GM12878 (cell line): ENCODE results near the gene MAGI1. TPM values are rescaled to one million over a fixed set of nuclear protein-coding genes. Genes with fewer than 3 reads are reported as not detected.

Experiments used
- ATAC-seq: fragments of 200-7000 bp; cut with Tn5 transposase; 3 replicates; pipeline ENCODE4 v1.9.1; 2020; ENCODE audit warnings: mild to moderate bottlenecking, moderate library complexity
- BruUV-seq: library from RNA; stranded (reverse); fragments of 400-500 nt; replicated peaks from 2 replicates; lab custom pipeline; 2021; lab: Mats Ljungman, UMichigan
- CTCF ChIA-PET: fragments of 300-600 bp; sonication (Branson Sonifier 250); formaldehyde crosslinking; extraction: SDS; loops from one replicate; lab custom pipeline; 2021; ENCODE audit warnings: inconsistent platforms; lab: Yijun Ruan, JAX
- POLR2A ChIA-PET: fragments of 350-600 bp; formaldehyde crosslinking; extraction: SDS; loops from one replicate; lab custom pipeline; 2021; ENCODE audit warnings: inconsistent platforms; lab: Charles Lee
- RAD21 ChIA-PET: fragments of 300-600 bp; sonication (Branson Sonifier 250); formaldehyde crosslinking; loops from one replicate; lab custom pipeline; 2023; ENCODE audit warnings: antibody characterized with exemption; ENCODE audit not compliant: unreplicated experiment; lab: Charles Lee
- SMC1A ChIA-PET: fragments of 300-600 bp; sonication (Branson Sonifier 250); formaldehyde crosslinking; loops from one replicate; lab custom pipeline; 2023; ENCODE audit not compliant: unreplicated experiment, uncharacterized antibody; lab: Charles Lee
- DNase-seq: peaks from one replicate; pipeline ENCODE4 v3.0.0-alpha.2; 2011; ENCODE audit warnings: low read depth, low spot score
- FAIRE-seq: peaks from 3 replicates; lab custom pipeline; 2011; peaks lifted over from hg19 to GRCh38; lab: Jason Lieb, UNC
- H2AFZ ChIP-seq: 2 replicates; pipeline ENCODE4 v1.6.0; 2011; ENCODE audit warnings: low read depth, low read length, control low read depth; ENCODE audit not compliant: control insufficient read depth
- H3K27ac ChIP-seq: 2 replicates; pipeline ENCODE4 v1.5.1; 2011; ENCODE audit warnings: control low read depth; ENCODE audit not compliant: control insufficient read depth, insufficient read depth
- H3K27me3 ChIP-seq, 2 experiments: replicated peaks in 1 of 2; 2 replicates each; pipeline versions ENCODE4 v1.6.0 to v1.6.1; 2011; ENCODE audit warnings: low read length in 1 of 2; ENCODE audit not compliant: control insufficient read depth in 2 of 2, insufficient read depth in 2 of 2
- H3K36me3 ChIP-seq, 2 experiments: 2 replicates each; pipeline ENCODE4 v1.5.1; 2011; ENCODE audit warnings: low read length in 1 of 2; ENCODE audit not compliant: control insufficient read depth in 2 of 2, insufficient read depth in 2 of 2
- H3K4me1 ChIP-seq: 2 replicates; pipeline ENCODE4 v1.6.1; 2011; ENCODE audit warnings: mild to moderate bottlenecking, low read length, moderate library complexity, mixed read lengths; ENCODE audit not compliant: control insufficient read depth, insufficient read depth
- H3K4me2 ChIP-seq: 2 replicates; pipeline ENCODE4 v1.6.0; 2011; ENCODE audit warnings: control low read depth; ENCODE audit not compliant: control insufficient read depth, insufficient read depth
- H3K4me3 ChIP-seq: fragments of 200-600 bp; sonication (generic); 2 replicates; pipeline ENCODE4 v1.5.1; 2016
- H3K79me2 ChIP-seq: 2 replicates; pipeline ENCODE4 v1.6.0; 2011; ENCODE audit warnings: low read length; ENCODE audit not compliant: control insufficient read depth, insufficient read depth
- H3K9ac ChIP-seq: 2 replicates; pipeline ENCODE4 v1.8.0; 2011; ENCODE audit warnings: low read length, control low read depth, mixed read lengths; ENCODE audit not compliant: control insufficient read depth, insufficient read depth
- H3K9me3 ChIP-seq: replicated peaks from 3 replicates; pipeline ENCODE4 v1.5.1; 2011; ENCODE audit warnings: mild to moderate bottlenecking, low read length; ENCODE audit not compliant: control insufficient read depth, insufficient read depth
- H4K20me1 ChIP-seq: 2 replicates; pipeline ENCODE4 v1.6.0; 2011; ENCODE audit not compliant: control insufficient read depth, insufficient read depth
- BACH1 ChIP-seq: fragments of 450-650 bp; IDR thresholded peaks from 2 replicates; pipeline ENCODE4 v1.6.1; 2017; ENCODE audit warnings: mild to moderate bottlenecking, borderline replicate concordance
- CBFB ChIP-seq: IDR thresholded peaks from 2 replicates; pipeline ENCODE4 v1.6.1; 2016; ENCODE audit warnings: antibody characterized with exemption, low read depth
- E2F4 ChIP-seq: IDR thresholded peaks from 2 replicates; pipeline ENCODE4 v1.6.1; 2012; ENCODE audit warnings: low read depth, low read length, improper control_type of control experiment
- HDAC6 ChIP-seq: fragments of 200-600 bp; sonication (generic); IDR thresholded peaks from one replicate; pipeline ENCODE4 v1.8.0; 2017; ENCODE audit warnings: antibody characterized with exemption; ENCODE audit not compliant: unreplicated experiment
- IKZF2 ChIP-seq, 2 experiments: fragments of 450-650 bp; IDR thresholded peaks; 2 replicates each; pipeline ENCODE4 v1.6.1; 2017; ENCODE audit warnings: mild to moderate bottlenecking in 2 of 2, moderate library complexity in 2 of 2
- IRF5 ChIP-seq: fragments of 450-650 bp; IDR thresholded peaks from 2 replicates; pipeline ENCODE4 v1.6.1; 2017; ENCODE audit warnings: borderline replicate concordance
- KLF5 ChIP-seq: fragments of 450-650 bp; IDR thresholded peaks from 2 replicates; pipeline ENCODE4 v1.6.1; 2014; ENCODE audit warnings: mild to moderate bottlenecking; ENCODE audit not compliant: partially characterized antibody
- MEF2A ChIP-seq: IDR thresholded peaks from 2 replicates; pipeline ENCODE4 v1.6.1; 2011; ENCODE audit warnings: low read depth, mild to moderate bottlenecking, low read length, moderate library complexity; ENCODE audit not compliant: insufficient read depth
- MTA2 ChIP-seq: fragments of 450-650 bp; IDR thresholded peaks from 2 replicates; pipeline ENCODE4 v1.6.1; 2016; ENCODE audit warnings: low read depth, mild to moderate bottlenecking, moderate library complexity
- MTA3 ChIP-seq: IDR thresholded peaks from 2 replicates; pipeline ENCODE4 v1.6.1; 2012; ENCODE audit warnings: low read length, inconsistent platforms, borderline replicate concordance
- MXI1 ChIP-seq: fragments of 150-350 bp; IDR thresholded peaks from 2 replicates; pipeline ENCODE4 v1.6.1; 2011; ENCODE audit warnings: low read depth, mild to moderate bottlenecking, inconsistent platforms, low read length, improper control_type of control experiment
- PKNOX1 ChIP-seq: fragments of 450-650 bp; IDR thresholded peaks from 2 replicates; pipeline ENCODE4 v1.6.1; 2016; ENCODE audit warnings: mild to moderate bottlenecking
- RB1 ChIP-seq: fragments of 450-650 bp; formaldehyde crosslinking; IDR thresholded peaks from 2 replicates; pipeline ENCODE4 v1.6.1; 2017; ENCODE audit warnings: mild to moderate bottlenecking, borderline replicate concordance
- RELA ChIP-seq: fragments of 450-650 bp; IDR thresholded peaks from 2 replicates; pipeline ENCODE4 v1.8.0; 2014; ENCODE audit warnings: borderline replicate concordance; ENCODE audit not compliant: partially characterized antibody
- SUPT20H ChIP-seq: IDR thresholded peaks from 2 replicates; pipeline ENCODE4 v1.6.1; 2011; ENCODE audit warnings: low read depth, mild to moderate bottlenecking, low read length, moderate library complexity, borderline replicate concordance; ENCODE audit not compliant: control insufficient read depth
- in situ Hi-C: fragments of 300-500 bp; cut with MboI; formaldehyde crosslinking; loops from 9 replicates; pipeline ENCODE4 v1.14.3; 2018; ENCODE audit warnings: mixed read lengths
- intact Hi-C: fragments of 100-400 bp; cut with micrococcal nuclease; formaldehyde crosslinking; loops from one replicate; pipeline ENCODE4 v1.14.2; 2022; ENCODE audit not compliant: unreplicated experiment
- polyA plus RNA-seq, 11 experiments: library from polyadenylated mRNA; depleted of rRNA in 4 of 11; unstranded in 6 of 11; stranded (reverse) in 5 of 11; fragments of >200 nt; fragmentation: Nextera tagmentation in 4 of 11; fragmentation: Illumina TruSeq in 1 of 11; extraction: Ambion mirVana in 4 of 11; extraction: Trizol in 1 of 11; gene quantifications; 1 replicate in 1 of 11; 2 replicates in 10 of 11; pipeline versions ENCODE4 v1.2.1 to v1.2.3, GENCODE V29; 2011 to 2016; ENCODE audit warnings: inconsistent platforms in 2 of 11, missing spikeins in 2 of 11, low read depth in 1 of 11
- total RNA-seq, 4 experiments: library from RNA; depleted of rRNA in 3 of 4; stranded (reverse); fragments of >200 nt in 3 of 4; fragmentation: Illumina TruSeq in 1 of 4; extraction: Trizol in 1 of 4; gene quantifications; 2 replicates each; pipeline versions ENCODE4 v1.2.1 to v1.2.3, GENCODE V29; 2013 to 2021
- TF ChIP-seq, protein P1 (sequence below): fragments of 450-650 bp; formaldehyde crosslinking; IDR thresholded peaks from 2 replicates; pipeline ENCODE4 v1.4.0; 2020; ENCODE audit warnings: mild to moderate bottlenecking, moderate library complexity
- TF ChIP-seq, protein P2 (sequence below), 3 experiments: IDR thresholded peaks in 2 of 3; conservative IDR thresholded peaks in 1 of 3; 2 replicates each; pipeline ENCODE4 v1.5.1; 2011; ENCODE audit warnings: low read depth in 3 of 3, low read length in 3 of 3, mild to moderate bottlenecking in 3 of 3, control low read depth in 2 of 3, moderate library complexity in 2 of 3, inconsistent platforms in 1 of 3, mixed read lengths in 1 of 3; ENCODE audit not compliant: control insufficient read depth in 2 of 3, insufficient read depth in 1 of 3; ENCODE audit errors: extremely low read depth in 1 of 3

MAGI1 gene
- total and polyA plus RNA-seq, 10 of the 15 experiments (the other 5 are each of a cell fraction or from before 2014, with no cell fraction given): 0.02 to 3.3 (median 0.29) TPM; not detected in 1

DNA sequence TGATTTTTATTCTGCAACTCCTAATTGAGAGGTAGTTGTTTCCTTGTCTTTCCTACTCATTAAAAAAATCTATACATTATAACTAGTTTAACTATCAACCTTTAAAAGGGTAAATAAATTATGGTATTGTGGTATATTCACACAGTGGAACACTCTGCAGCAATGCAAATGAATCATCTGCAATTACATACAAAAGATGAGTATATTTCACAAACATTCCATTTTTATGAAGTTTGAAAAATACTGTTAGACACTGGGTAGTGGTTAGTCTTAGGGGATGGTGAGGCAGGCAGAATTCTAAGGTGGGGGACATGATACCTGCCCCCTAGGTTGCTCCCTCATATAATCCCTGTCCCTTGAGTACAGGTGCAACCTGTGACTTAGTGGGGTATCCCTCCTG lies 44.0 kb upstream of the MAGI1 start:
- in situ Hi-C loops: no loop called here
- Histone ChIP-seq H3K9ac (no peak overlapping the region), H3K4me2 (no peak overlapping the region), H3K27ac (no peak overlapping the region), H3K9me3 (no peaks in the 10 kb centered on the region), H2AFZ (no peak overlapping the region), H3K4me1 (no peaks in the 10 kb centered on the region), H3K79me2 (no peaks in the 10 kb centered on the region), H3K4me3 (no peak overlapping the region), H3K27me3 (no peaks in the 10 kb centered on the region), H3K36me3 (no peaks in the 10 kb centered on the region), H4K20me1 (no peaks in the 10 kb centered on the region)
- ATAC-seq (no peak), DNase-seq (no peak), FAIRE-seq (no peak)
- ChIA-PET RAD21 (no interaction called here), CTCF (no interaction called here), POLR2A (no interaction called here), SMC1A (no interaction called here)
- TF ChIP-seq MTA3 (no peak), IKZF2 (IDR thresholded peaks at IDR 0.05) (no peak), MEF2A (no peak), E2F4 (no peak), RELA (no peak), SUPT20H (no peak), PKNOX1 (no peak), CBFB (no peak), RB1 (no peak), KLF5 (no peak), HDAC6 (no peak), IRF5 (no peak), MTA2 (no peak), MXI1 (no peak), BACH1 (no peak)
- TF ChIP-seq, protein P1, sequence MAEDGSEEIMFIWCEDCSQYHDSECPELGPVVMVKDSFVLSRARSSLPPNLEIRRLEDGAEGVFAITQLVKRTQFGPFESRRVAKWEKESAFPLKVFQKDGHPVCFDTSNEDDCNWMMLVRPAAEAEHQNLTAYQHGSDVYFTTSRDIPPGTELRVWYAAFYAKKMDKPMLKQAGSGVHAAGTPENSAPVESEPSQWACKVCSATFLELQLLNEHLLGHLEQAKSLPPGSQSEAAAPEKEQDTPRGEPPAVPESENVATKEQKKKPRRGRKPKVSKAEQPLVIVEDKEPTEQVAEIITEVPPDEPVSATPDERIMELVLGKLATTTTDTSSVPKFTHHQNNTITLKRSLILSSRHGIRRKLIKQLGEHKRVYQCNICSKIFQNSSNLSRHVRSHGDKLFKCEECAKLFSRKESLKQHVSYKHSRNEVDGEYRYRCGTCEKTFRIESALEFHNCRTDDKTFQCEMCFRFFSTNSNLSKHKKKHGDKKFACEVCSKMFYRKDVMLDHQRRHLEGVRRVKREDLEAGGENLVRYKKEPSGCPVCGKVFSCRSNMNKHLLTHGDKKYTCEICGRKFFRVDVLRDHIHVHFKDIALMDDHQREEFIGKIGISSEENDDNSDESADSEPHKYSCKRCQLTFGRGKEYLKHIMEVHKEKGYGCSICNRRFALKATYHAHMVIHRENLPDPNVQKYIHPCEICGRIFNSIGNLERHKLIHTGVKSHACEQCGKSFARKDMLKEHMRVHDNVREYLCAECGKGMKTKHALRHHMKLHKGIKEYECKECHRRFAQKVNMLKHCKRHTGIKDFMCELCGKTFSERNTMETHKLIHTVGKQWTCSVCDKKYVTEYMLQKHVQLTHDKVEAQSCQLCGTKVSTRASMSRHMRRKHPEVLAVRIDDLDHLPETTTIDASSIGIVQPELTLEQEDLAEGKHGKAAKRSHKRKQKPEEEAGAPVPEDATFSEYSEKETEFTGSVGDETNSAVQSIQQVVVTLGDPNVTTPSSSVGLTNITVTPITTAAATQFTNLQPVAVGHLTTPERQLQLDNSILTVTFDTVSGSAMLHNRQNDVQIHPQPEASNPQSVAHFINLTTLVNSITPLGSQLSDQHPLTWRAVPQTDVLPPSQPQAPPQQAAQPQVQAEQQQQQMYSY (CRISPR knock-in tag): no peak
- TF ChIP-seq, protein P2, sequence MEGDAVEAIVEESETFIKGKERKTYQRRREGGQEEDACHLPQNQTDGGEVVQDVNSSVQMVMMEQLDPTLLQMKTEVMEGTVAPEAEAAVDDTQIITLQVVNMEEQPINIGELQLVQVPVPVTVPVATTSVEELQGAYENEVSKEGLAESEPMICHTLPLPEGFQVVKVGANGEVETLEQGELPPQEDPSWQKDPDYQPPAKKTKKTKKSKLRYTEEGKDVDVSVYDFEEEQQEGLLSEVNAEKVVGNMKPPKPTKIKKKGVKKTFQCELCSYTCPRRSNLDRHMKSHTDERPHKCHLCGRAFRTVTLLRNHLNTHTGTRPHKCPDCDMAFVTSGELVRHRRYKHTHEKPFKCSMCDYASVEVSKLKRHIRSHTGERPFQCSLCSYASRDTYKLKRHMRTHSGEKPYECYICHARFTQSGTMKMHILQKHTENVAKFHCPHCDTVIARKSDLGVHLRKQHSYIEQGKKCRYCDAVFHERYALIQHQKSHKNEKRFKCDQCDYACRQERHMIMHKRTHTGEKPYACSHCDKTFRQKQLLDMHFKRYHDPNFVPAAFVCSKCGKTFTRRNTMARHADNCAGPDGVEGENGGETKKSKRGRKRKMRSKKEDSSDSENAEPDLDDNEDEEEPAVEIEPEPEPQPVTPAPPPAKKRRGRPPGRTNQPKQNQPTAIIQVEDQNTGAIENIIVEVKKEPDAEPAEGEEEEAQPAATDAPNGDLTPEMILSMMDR (IDR thresholded peaks at IDR 0.05 in 2 of 3, conservative IDR thresholded peaks at IDR 0.05 in 1 of 3; ENCODE audit: control insufficient read depth in 2 of 3, extremely low read depth in 1 of 3, insufficient read depth in 1 of 3, low read depth in 3 of 3, low read length in 3 of 3): no peak
- intact Hi-C loops: no loop called here
- no TSS peak for BruUV-seq
